ENCODE results near the gene FGF7.

- TF ChIP-seq CTCF (IDR thresholded peaks at IDR 0.05 in 2 of 3, conservative IDR thresholded peaks at IDR 0.05 in 1 of 3; ENCODE audit: control insufficient read depth in 2 of 3, extremely low read depth in 1 of 3, insufficient read depth in 1 of 3, low read depth in 3 of 3, low read length in 3 of 3) (no peak), MLLT1 (IDR thresholded peaks at IDR 0.05) (no peak), KDM1A (IDR thresholded peaks at IDR 0.05; ENCODE audit: borderline replicate concordance) (no peak), ESRRA (IDR thresholded peaks at IDR 0.05; ENCODE audit: low read length) (no peak), EZH2 (IDR thresholded peaks at IDR 0.05; ENCODE audit: borderline replicate concordance, control insufficient read depth, low read depth, low read length) (no peak), CBX5 (IDR thresholded peaks at IDR 0.05; ENCODE audit: low read depth) (no peak), CBFB (IDR thresholded peaks at IDR 0.05; ENCODE audit: low read depth) (no peak), ZNF622 (IDR thresholded peaks at IDR 0.05) (no peak), FOXM1 (IDR thresholded peaks at IDR 0.05; ENCODE audit: low read depth, low read length) (no peak), E2F8 (IDR thresholded peaks at IDR 0.05; ENCODE audit: low read depth, partially characterized antibody) (no peak), ZNF274 (IDR thresholded peaks at IDR 0.05; ENCODE audit: insufficient read depth, insufficient read length) (no peak), MAX (IDR thresholded peaks at IDR 0.05; ENCODE audit: low read depth, low read length) (no peak)
- TF ChIP-seq, protein P1, sequence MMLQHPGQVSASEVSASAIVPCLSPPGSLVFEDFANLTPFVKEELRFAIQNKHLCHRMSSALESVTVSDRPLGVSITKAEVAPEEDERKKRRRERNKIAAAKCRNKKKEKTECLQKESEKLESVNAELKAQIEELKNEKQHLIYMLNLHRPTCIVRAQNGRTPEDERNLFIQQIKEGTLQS (IDR thresholded peaks at IDR 0.05; ENCODE audit: borderline replicate concordance, extremely low read depth, low read depth, low read length), result no peak
Observed at GRCh38 chr15:49387471-49387870, 35.6 kb upstream of the FGF7 start.
